GM12801 (cell line): Measurements from ENCODE around the gene ASIC4.

Experiments
- CTCF ChIP-seq: IDR thresholded peaks from one replicate; pipeline ENCODE4 v1.5.1; 2011; ENCODE audit warnings: control low read depth; ENCODE audit not compliant: insufficient read length; ENCODE audit errors: extremely low read depth

Gene ASIC4

GRCh38 chr2:219567791-219568361 is 53.6 kb downstream of the ASIC4 start:
- no peak for TF ChIP-seq CTCF

- no peak for TF ChIP-seq CTCF
Measured at GRCh38 chr2:219569041-219569440, 54.8 kb downstream of the ASIC4 start.

GRCh38 chr2:219569635-219570034 is 55.4 kb downstream of the ASIC4 start:
- TF ChIP-seq CTCF: no peak

GRCh38 chr2:219570194-219570923 is 56.1 kb downstream of the ASIC4 start:
- no peak for TF ChIP-seq CTCF

GRCh38 chr2:219570924-219571310 is 56.6 kb downstream of the ASIC4 start:
- TF ChIP-seq CTCF: no peak

- TF ChIP-seq CTCF: no peak
Measured at GRCh38 chr2:219571311-219572236, 57.3 kb downstream of the ASIC4 start, which contains the start of gene OBSL1. TSS of gene OBSL1 (minus strand) at chr2:219571539. CDS start at chr2:219571232, 307 bp downstream.
